Neural cell (in vitro differentiated cells): ENCODE data around the gene CLASP1.

ENCODE experiments used
- EP300 ChIP-seq: fragments of 450-650 bp; conservative IDR thresholded peaks from 2 replicates; pipeline ENCODE4 v1.6.1; 2014; ENCODE audit warnings: antibody characterized with exemption, mild to moderate bottlenecking, moderate library complexity; ENCODE audit not compliant: poor library complexity, severe bottlenecking
- EZH2 ChIP-seq: fragments of 200-600, 300-800 bp; shearing (Covaris generic), sonication (generic); IDR thresholded peaks from 2 replicates; pipeline ENCODE4 v1.6.1; 2014; ENCODE audit warnings: antibody characterized with exemption, low read length, borderline replicate concordance, mild to moderate bottlenecking; ENCODE audit not compliant: insufficient read depth, poor library complexity, severe bottlenecking
- MXI1 ChIP-seq: fragments of 450-650 bp; conservative IDR thresholded peaks from 2 replicates; pipeline ENCODE4 v1.6.1; 2014; ENCODE audit warnings: antibody characterized with exemption, mild to moderate bottlenecking; ENCODE audit not compliant: poor library complexity, severe bottlenecking
- POLR2AphosphoS5 ChIP-seq: IDR thresholded peaks from 2 replicates; pipeline ENCODE4 v1.6.1; 2012
- RAD21 ChIP-seq: fragments of 450-650 bp; conservative IDR thresholded peaks from 2 replicates; pipeline ENCODE4 v1.6.1; 2014; ENCODE audit warnings: antibody characterized with exemption, mild to moderate bottlenecking, moderate library complexity
- SMC3 ChIP-seq: fragments of 450-650 bp; conservative IDR thresholded peaks from 2 replicates; pipeline ENCODE4 v1.6.1; 2014; ENCODE audit warnings: antibody characterized with exemption, mild to moderate bottlenecking, moderate library complexity; ENCODE audit not compliant: poor library complexity
- TAF1 ChIP-seq: IDR thresholded peaks from 2 replicates; pipeline ENCODE4 v1.6.1; 2012; ENCODE audit warnings: low read depth
- TF ChIP-seq, protein P1 (sequence below): fragments of 450-650 bp; IDR thresholded peaks from 2 replicates; pipeline ENCODE4 v1.5.1; 2014; ENCODE audit warnings: antibody characterized with exemption, mild to moderate bottlenecking, moderate library complexity; ENCODE audit not compliant: poor library complexity, severe bottlenecking
- TF ChIP-seq, protein P2 (sequence below): IDR thresholded peaks from 2 replicates; pipeline ENCODE4 v1.6.1; 2012; ENCODE audit warnings: borderline replicate concordance

DNA sequence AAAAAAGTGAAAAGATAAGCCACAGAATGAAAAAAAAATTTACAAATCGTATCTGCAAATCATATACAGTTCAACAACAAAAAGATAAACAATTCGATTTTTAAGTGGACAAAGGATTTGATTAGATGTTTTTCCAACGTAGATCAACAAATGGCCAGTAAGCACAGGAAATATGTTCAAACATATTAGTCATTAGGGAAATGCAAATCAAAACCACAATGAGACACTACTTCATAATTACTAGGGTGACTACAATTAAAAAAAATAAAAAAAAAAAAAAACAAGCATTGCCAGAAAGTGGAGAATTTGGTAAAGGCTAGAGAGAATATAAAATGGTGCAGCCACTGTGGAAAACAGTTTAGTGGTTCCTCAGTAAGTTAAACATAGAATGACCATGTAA is 156.9 kb downstream of the CLASP1 start:
- TF ChIP-seq, protein P1, sequence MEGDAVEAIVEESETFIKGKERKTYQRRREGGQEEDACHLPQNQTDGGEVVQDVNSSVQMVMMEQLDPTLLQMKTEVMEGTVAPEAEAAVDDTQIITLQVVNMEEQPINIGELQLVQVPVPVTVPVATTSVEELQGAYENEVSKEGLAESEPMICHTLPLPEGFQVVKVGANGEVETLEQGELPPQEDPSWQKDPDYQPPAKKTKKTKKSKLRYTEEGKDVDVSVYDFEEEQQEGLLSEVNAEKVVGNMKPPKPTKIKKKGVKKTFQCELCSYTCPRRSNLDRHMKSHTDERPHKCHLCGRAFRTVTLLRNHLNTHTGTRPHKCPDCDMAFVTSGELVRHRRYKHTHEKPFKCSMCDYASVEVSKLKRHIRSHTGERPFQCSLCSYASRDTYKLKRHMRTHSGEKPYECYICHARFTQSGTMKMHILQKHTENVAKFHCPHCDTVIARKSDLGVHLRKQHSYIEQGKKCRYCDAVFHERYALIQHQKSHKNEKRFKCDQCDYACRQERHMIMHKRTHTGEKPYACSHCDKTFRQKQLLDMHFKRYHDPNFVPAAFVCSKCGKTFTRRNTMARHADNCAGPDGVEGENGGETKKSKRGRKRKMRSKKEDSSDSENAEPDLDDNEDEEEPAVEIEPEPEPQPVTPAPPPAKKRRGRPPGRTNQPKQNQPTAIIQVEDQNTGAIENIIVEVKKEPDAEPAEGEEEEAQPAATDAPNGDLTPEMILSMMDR: no peak
- no peak for TF ChIP-seq MXI1
- no peak for TF ChIP-seq SMC3
- no peak for TF ChIP-seq EP300
- no peak for TF ChIP-seq EZH2
- TF ChIP-seq TAF1: no peak
- no peak for TF ChIP-seq POLR2AphosphoS5
- no peak for TF ChIP-seq RAD21
- TF ChIP-seq, protein P2, sequence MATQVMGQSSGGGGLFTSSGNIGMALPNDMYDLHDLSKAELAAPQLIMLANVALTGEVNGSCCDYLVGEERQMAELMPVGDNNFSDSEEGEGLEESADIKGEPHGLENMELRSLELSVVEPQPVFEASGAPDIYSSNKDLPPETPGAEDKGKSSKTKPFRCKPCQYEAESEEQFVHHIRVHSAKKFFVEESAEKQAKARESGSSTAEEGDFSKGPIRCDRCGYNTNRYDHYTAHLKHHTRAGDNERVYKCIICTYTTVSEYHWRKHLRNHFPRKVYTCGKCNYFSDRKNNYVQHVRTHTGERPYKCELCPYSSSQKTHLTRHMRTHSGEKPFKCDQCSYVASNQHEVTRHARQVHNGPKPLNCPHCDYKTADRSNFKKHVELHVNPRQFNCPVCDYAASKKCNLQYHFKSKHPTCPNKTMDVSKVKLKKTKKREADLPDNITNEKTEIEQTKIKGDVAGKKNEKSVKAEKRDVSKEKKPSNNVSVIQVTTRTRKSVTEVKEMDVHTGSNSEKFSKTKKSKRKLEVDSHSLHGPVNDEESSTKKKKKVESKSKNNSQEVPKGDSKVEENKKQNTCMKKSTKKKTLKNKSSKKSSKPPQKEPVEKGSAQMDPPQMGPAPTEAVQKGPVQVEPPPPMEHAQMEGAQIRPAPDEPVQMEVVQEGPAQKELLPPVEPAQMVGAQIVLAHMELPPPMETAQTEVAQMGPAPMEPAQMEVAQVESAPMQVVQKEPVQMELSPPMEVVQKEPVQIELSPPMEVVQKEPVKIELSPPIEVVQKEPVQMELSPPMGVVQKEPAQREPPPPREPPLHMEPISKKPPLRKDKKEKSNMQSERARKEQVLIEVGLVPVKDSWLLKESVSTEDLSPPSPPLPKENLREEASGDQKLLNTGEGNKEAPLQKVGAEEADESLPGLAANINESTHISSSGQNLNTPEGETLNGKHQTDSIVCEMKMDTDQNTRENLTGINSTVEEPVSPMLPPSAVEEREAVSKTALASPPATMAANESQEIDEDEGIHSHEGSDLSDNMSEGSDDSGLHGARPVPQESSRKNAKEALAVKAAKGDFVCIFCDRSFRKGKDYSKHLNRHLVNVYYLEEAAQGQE: no peak
